GM19035 (cell line): Measurements from ENCODE around the gene ARHGAP31.
"Not testable (repeated sequence)": the region's sequence is repeated elsewhere in the genome, so short reads cannot be mapped to it uniquely, and the experiment has no call there.

ENCODE experiments used
- ATAC-seq: cut with Tn5 transposase; IDR thresholded peaks from one replicate; pipeline ENCODE4 v1.9.1; 2021; ENCODE audit not compliant: unreplicated experiment

ARHGAP31 gene, protein sequence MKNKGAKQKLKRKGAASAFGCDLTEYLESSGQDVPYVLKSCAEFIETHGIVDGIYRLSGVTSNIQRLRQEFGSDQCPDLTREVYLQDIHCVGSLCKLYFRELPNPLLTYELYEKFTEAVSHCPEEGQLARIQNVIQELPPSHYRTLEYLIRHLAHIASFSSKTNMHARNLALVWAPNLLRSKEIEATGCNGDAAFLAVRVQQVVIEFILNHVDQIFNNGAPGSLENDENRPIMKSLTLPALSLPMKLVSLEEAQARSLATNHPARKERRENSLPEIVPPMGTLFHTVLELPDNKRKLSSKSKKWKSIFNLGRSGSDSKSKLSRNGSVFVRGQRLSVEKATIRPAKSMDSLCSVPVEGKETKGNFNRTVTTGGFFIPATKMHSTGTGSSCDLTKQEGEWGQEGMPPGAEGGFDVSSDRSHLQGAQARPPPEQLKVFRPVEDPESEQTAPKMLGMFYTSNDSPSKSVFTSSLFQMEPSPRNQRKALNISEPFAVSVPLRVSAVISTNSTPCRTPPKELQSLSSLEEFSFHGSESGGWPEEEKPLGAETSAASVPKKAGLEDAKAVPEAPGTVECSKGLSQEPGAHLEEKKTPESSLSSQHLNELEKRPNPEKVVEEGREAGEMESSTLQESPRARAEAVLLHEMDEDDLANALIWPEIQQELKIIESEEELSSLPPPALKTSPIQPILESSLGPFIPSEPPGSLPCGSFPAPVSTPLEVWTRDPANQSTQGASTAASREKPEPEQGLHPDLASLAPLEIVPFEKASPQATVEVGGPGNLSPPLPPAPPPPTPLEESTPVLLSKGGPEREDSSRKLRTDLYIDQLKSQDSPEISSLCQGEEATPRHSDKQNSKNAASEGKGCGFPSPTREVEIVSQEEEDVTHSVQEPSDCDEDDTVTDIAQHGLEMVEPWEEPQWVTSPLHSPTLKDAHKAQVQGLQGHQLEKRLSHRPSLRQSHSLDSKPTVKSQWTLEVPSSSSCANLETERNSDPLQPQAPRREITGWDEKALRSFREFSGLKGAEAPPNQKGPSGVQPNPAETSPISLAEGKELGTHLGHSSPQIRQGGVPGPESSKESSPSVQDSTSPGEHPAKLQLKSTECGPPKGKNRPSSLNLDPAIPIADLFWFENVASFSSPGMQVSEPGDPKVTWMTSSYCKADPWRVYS (N-terminal part only)

DNA sequence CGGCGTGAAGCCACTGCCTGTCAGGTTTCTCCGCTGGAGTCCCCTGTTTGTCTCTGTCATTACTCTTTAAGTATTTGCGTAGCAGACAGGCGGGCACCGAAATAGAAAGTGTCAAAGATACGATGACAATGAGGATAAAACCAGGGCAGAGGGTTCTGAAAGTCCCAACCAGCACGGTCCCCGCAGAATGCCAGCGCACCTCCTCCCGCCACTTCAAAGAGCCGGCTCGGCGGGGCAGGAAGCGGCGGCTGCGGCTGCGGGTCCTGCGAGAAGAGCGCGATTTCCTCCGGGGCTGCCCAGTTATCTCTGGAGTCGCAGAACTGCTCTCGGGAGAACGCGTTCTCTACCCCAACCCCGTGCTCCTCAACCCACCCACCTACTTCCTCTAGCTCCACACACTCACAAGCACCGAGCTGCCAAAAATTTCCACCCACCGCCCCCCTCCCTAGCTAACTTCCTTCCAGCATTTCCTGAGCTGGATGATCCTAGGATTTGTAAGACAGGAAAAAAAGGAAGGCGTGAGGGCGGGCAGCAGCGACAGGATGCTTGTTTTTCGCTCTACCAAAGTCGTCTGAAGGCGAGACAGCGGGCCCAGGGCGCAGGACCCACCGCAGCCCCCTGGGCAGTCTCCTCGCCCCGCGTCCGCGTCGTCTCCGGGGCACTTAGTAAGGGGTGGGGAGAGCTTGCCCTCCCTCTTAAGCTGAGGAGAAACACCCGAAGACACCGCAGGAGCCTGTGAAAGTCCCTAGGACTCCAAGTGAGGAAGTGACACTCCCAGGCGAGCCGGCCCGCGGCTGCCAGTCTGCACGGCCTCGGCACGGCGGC, at the start of gene ARHGAP31:
TSS of gene ARHGAP31 (plus strand) at position 513 of the 825 bp plus-strand sequence. CDS start 522 bp downstream, outside the sequence.
- ATAC-seq: peak; percentile 67

GRCh38 chr3:119245778-119246177, 48.4 kb upstream of the ARHGAP31 start:
- no peak for ATAC-seq

- no peak for ATAC-seq
These were observed 39.0 kb upstream of the ARHGAP31 start for GRCh38 chr3:119255214-119255613.

- no peak for ATAC-seq
These were observed 37.1 kb upstream of the ARHGAP31 start for GRCh38 chr3:119257111-119257510.

- peak; percentile 76 for ATAC-seq
These were observed 36.4 kb upstream of the ARHGAP31 start for GRCh38 chr3:119257654-119258410.

DNA sequence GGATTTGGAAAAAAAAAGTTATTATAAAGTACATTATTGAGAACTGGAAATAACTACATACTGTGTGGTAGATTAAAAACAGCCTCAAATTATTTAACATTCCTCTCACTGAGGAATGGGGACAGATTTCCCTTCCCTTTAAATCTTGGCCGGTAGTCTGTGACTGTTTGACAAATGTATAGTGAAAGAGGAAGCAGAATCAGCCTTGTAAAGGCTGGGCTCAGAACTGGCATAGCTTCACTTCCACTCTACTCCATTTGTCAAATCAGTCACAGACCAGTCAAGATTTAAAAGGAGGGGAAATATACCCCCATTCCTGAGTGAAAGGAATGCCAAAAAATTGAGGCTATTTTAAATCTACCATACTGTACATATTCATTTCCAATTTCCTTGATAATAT, 35.3 kb upstream of the ARHGAP31 start:
- peak; percentile 76 for ATAC-seq

DNA sequence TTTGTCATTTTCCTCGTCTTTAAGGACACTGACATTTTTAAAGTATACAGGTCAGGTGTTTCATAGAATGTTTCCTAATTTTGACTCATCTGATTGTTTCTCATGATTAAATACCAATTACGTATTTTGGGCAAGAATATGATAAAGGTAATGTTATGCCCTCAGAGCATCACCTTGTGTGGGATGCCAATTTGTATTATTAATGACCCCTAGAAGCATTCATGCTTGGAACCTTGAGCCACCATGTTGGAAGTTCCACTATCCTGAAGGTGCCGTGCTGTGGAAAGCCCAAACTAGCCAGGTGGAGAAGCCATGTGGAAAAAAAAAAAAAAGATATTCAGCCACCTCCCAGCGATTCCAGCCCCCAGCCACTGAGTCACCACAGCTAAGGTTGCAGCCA, 34.4 kb upstream of the ARHGAP31 start:
- ATAC-seq: no peak

GRCh38 chr3:119261055-119261454, 33.1 kb upstream of the ARHGAP31 start:
- no peak for ATAC-seq

DNA sequence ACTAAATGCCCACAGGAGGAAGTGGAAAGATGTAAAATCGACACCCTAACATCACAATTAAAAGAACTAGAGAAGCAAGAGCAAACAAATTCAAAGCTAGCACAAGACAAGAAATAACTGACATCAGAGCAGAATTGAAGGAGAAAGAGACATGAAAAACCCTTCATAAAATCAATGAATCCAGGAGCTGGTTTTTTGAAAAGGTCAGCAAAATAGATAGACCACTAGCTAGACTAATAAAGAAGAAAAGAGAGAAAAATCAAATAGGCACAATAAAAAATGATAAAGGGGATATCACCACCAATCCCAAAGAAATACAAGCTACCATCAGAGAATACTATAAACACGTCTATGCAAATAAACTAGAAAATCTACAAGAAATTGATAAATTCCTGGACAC, 24.0 kb upstream of the ARHGAP31 start:
- ATAC-seq: not testable (repeated sequence)

GRCh38 chr3:119276680-119277079, 17.5 kb upstream of the ARHGAP31 start:
- no peak for ATAC-seq

DNA sequence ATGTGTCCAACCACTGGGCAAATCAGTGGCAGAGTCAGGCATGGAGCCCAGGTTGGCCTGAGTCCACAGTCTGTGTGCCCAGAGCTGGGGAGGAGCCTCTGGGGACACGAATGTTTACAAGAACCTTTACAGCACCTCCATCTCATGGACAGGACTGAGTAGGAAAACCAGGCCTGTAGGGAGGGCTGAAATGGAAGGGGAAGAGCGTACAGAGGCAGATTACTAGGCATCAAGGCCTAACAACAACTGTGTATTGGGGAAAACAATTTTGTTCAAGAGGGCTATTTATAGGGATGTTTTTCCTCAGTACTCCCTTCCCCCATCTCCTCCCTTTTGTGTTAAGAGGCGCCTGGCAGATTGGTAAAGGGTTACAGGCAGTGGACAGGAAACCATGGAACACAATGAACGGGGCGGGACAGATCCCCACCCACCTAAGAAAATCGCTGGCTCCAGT, 15.1 kb upstream of the ARHGAP31 start:
- no peak for ATAC-seq

DNA sequence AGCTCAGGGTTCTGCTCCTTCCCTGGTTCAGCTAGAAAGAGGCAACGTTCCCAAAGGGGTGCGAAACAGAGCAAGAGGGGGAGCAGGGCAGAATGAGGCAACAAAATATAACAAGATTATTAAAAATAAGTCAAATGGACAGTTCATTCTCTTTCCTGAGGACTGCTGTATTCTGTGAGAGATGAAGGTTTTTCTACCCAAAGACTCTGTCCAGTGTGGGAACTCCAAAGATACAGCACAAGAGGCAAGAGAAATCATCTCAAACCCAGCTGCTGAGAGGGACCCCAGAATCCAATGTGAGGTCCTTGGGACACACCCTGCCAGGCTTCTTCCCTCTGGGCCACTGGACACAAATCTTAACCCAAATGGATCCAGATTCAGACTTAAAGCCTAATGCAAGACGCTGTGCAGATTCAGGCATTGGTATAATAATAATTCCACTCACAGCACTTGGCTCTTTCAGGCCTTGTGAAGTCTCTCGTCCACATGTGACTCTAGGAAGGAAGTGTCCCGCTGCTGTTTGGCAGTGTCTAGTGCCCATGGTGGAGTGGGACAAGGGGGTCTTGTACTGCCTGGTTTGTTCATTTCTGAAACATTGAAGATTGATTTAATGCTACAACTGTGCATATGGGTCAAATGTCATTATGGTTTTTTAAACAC, 14.5 kb upstream of the ARHGAP31 start:
- no peak for ATAC-seq

DNA sequence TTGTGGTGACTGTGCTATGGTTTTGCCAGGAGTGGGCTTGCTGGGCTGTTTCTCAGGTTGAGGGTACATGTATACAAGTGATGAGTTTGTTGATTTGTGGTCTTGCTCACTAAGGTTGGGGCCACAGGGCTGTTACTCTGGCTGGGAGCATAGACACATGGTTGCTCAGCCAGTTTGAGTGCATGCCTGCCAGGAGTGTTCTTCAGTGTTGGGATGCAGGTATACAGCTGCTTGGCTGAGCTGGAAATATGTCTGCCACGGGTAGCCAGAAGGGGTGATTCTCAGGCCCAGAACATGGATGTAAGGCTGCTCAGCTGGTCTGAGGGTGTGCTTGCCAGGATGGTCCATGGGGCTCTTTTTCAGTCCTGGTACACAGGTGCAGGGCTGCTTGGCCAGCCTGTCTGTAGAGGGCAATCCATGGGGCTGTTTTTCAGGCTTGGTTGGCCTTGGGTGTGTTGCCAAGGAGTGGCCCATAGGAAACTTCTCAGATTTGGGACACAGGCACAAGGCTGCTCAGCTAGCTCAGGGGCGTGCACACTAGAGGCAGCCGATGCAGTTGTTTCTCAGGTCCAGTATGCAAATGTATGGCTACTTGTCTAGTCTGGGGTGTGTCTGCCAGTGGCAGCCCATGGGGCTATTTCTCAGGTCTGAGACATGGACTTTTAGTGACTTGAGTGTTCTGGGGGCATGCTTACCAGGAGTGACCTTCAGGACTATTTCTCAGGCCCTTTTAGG, 5.3 kb upstream of the ARHGAP31 start:
- no peak for ATAC-seq

GRCh38 chr3:119289404-119289770, 4.8 kb upstream of the ARHGAP31 start:
- no peak for ATAC-seq

GRCh38 chr3:119290613-119291012, 3.6 kb upstream of the ARHGAP31 start:
- ATAC-seq: no peak

GRCh38 chr3:119291062-119291700, 3.0 kb upstream of the ARHGAP31 start:
- no peak for ATAC-seq

- ATAC-seq: no peak
These were observed 1.5 kb upstream of the ARHGAP31 start for GRCh38 chr3:119292666-119293065.
